Ovary (tissue), 9 donors: ENCODE results near the gene IRF2BPL. TPM values are rescaled to one million over a fixed set of nuclear protein-coding genes. Genes with fewer than 3 reads are reported as not detected.
A peak's percentile ranks its signal among the peaks of the same experiment; 100 is the strongest.
"Not testable (repeated sequence)": the region's sequence is repeated elsewhere in the genome, so short reads cannot be mapped to it uniquely, and the experiment has no call there.

Source experiments
- DNase-seq, 5 donors: peaks; one replicate each; pipeline ENCODE4 v3.0.0-alpha.2; 2019 to 2020
- H3K27ac ChIP-seq, 2 donors: fragments of 200-600 bp; one replicate each; pipeline versions ENCODE4 v1.5.1 to v1.8.0; 2019 to 2022
- H3K27me3 ChIP-seq: fragments of 200-600 bp; one replicate; pipeline ENCODE4 v1.8.0; 2022
- H3K36me3 ChIP-seq: fragments of 200-600 bp; sonication (generic); one replicate; pipeline ENCODE4 v1.5.1; 2019
- H3K4me1 ChIP-seq: one replicate; pipeline ENCODE4 v1.8.1; 2013; ENCODE audit warnings: mild to moderate bottlenecking, moderate library complexity; ENCODE audit not compliant: insufficient read depth
- H3K4me3 ChIP-seq: fragments of 200-600 bp; sonication (generic); one replicate; pipeline ENCODE4 v1.5.1; 2017
- H3K9me3 ChIP-seq, 2 donors: fragments of 200-600 bp in 1 of 2; sonication (generic) in 1 of 2; one replicate each; pipeline versions ENCODE4 v1.5.1 to v1.8.1; 2013 to 2019; ENCODE audit warnings: mild to moderate bottlenecking in 1 of 2, moderate library complexity in 1 of 2
- CTCF ChIP-seq, 3 donors: fragments of 450-650 bp in 2 of 3; fragments of 200-600 bp in 1 of 3; IDR thresholded peaks; one replicate each; pipeline versions ENCODE4 v1.5.1 to v1.8.0; 2016 to 2022; ENCODE audit warnings: antibody characterized with exemption in 3 of 3, mild to moderate bottlenecking in 1 of 3
- EP300 ChIP-seq: sonication (generic); formaldehyde crosslinking; IDR thresholded peaks from one replicate; pipeline ENCODE4 v1.6.1; 2017; ENCODE audit warnings: antibody characterized with exemption
- POLR2A ChIP-seq: fragments of 450-650 bp; IDR thresholded peaks from one replicate; pipeline ENCODE4 v1.6.1; 2017; ENCODE audit warnings: antibody characterized with exemption, mild to moderate bottlenecking, moderate library complexity
- WGBS, 3 donors: extraction: QIAGEN DNeasy Blood & Tissue Kit in 1 of 3; methylation state at CpG; one replicate each; pipeline versions ENCODE4 v1.1.5 to v1.1.7; 2013 to 2017; 5-methylcytosine and 5-hydroxymethylcytosine counted together
- intact Hi-C, 4 donors: fragments of 100-400 bp; cut with DNase I; formaldehyde crosslinking; loops; one replicate each; pipeline versions ENCODE4 v1.11.0 to v1.15.1; 2022 to 2023
- polyA plus RNA-seq, 2 donors: library from polyadenylated mRNA; stranded (reverse); fragments of 200-250 nt in 1 of 2; fragments of 350-450 nt in 1 of 2; fragmentation: Illumina TruSeq in 1 of 2; extraction: RNeasy Lipid Tissue Mini Kit (QIAGEN cat#74804) in 1 of 2; gene quantifications; one replicate each; pipeline ENCODE4 v1.2.3, GENCODE V29; 2013 to 2014
- total RNA-seq, 7 donors: library from RNA; depleted of rRNA in 2 of 7; stranded (reverse); fragments of >200 nt in 2 of 7; fragmentation: NEBNext Ultra II Directional in 3 of 7; extraction: Animal tissue kit (Norgen Biotek cat#: 25700) in 3 of 7; gene quantifications; one replicate each; pipeline versions ENCODE4 v1.1.0 to v1.2.4, GENCODE V29; 2016 to 2023
- donor health status: DM: no; HTN: no; CAD: no; lungs with moderate emphysema.
- donor health status: DM: no; HTN: no; CAD: no.
- donor health status: Bipolar disorder and iron deficiency.
- donor health status: DM: yes; HTN: yes; CAD: no.
- donor health status: DM: no; HTN: no; CAD: no.
- donor health status: DM: yes; HTN: yes; CAD: no.

Gene IRF2BPL
- total and polyA plus RNA-seq, 9 donors = 14.1 to 126 (median 78.1) TPM

GRCh38 chr14:77023001-77023996 is 5.2 kb downstream of the IRF2BPL start:
- Histone ChIP-seq H3K4me1 (peaks cover 2% of the 10 kb centered on the region), H3K27ac (peak overlapping the region; percentile 54 to 87), H3K4me3 (peak overlapping the region; percentile 85), H3K9me3 (no peaks in the 10 kb centered on the region), H3K36me3 (no peaks in the 10 kb centered on the region), H3K27me3 (no peaks in the 10 kb centered on the region)
- WGBS, 3 donors = 8 to 13% (median 9%) methylated on average over 17 of the region's 17 CpGs
- peak; percentile 75 to 78 (median 77) for DNase-seq
- intact Hi-C loops = loop anchor here in 1 of 4 donors (10.0 kb wide), 1 partner anchor 108 kb away; no protein-coding TSS in a partner anchor
- TF ChIP-seq CTCF (IDR thresholded peaks at IDR 0.05) (peak in 2 of 3 donors; percentile 55 to 63), POLR2A (no peak)

- no peak overlapping the region for H3K4me3 ChIP-seq
- no peak for DNase-seq
- intact Hi-C loops = loop anchor here in 1 of 4 donors (10.0 kb wide), 1 partner anchor 108 kb away; no protein-coding TSS in a partner anchor
- peak overlapping the region in 1 of 2 donors; percentile 87 for H3K27ac ChIP-seq
- TF ChIP-seq CTCF (IDR thresholded peaks at IDR 0.05) = no peak
- H3K4me1 ChIP-seq = peaks cover 2% of the 10 kb centered on the region
- H3K27me3 ChIP-seq = no peaks in the 10 kb centered on the region
- no peaks in the 10 kb centered on the region for H3K9me3 ChIP-seq
- WGBS, 3 donors = 58 to 61% (median 60%) methylated on average over 9 of the region's 9 CpGs
- H3K36me3 ChIP-seq = no peaks in the 10 kb centered on the region
Observed at GRCh38 chr14:77022236-77022852, 6.2 kb downstream of the IRF2BPL start.

- H3K27me3 ChIP-seq, H3K9me3 ChIP-seq, DNase-seq, H3K27ac ChIP-seq, H3K36me3 ChIP-seq, H3K4me1 ChIP-seq, H3K4me3 ChIP-seq: not testable (repeated sequence)
- 92 to 93% (median 92%) methylated on average over 11 of the region's 11 CpGs for WGBS, 3 donors
- intact Hi-C loops = loop anchor here in 1 of 4 donors (10.0 kb wide), 1 partner anchor 107 kb away; no protein-coding TSS in a partner anchor
Observed at GRCh38 chr14:77021424-77021823, 7.1 kb downstream of the IRF2BPL start.

- no peaks in the 10 kb centered on the region for H3K36me3 ChIP-seq
- no peak for TF ChIP-seq POLR2A
- TF ChIP-seq EP300 = no peak
- no peak for TF ChIP-seq CTCF (IDR thresholded peaks at IDR 0.05)
- H3K27ac ChIP-seq = no peak overlapping the region
- no peaks in the 10 kb centered on the region for H3K27me3 ChIP-seq
- peaks cover 11% of the 10 kb centered on the region for H3K4me1 ChIP-seq
- intact Hi-C loops = loop anchor here in 1 of 4 donors (5.0 kb wide), 1 partner anchor 56 kb away; no protein-coding TSS in a partner anchor
- 95 to 97% (median 96%) methylated on average over 3 of the region's 3 CpGs for WGBS, 3 donors
- no peak overlapping the region for H3K4me3 ChIP-seq
- no peak for DNase-seq
- no peaks in the 10 kb centered on the region for H3K9me3 ChIP-seq
Observed at GRCh38 chr14:77018785-77019184, 9.7 kb downstream of the IRF2BPL start.
